Stimulated activated naive B cell treated with anti-CD40 and anti-IgM and Interleukin-4, amounts not matched to agents 10 μg/mL and 1 μg/mL and 100 μg/mL, for 72 hours (primary cell): Measurements from ENCODE around the gene ATXN7L3B.
"Not testable (repeated sequence)": the region's sequence is repeated elsewhere in the genome, so short reads cannot be mapped to it uniquely, and the experiment has no call there.

Experiments used
- ATAC-seq, 2 donors: fragments of 150-1000 bp; cut with Tn5 transposase; replicated peaks; 2 replicates each; pipeline ENCODE4 v1.10.0; 2021; ENCODE audit warnings: moderate library complexity in 1 of 2
- DNase-seq: peaks from one replicate; pipeline ENCODE4 v3.0.0; 2021
- H3K27ac Mint-ChIP-seq: one replicate; pipeline ENCODE4 v1.8.0; 2022; ENCODE audit warnings: mild to moderate bottlenecking, mixed read lengths
- H3K27me3 Mint-ChIP-seq, 2 donors: one replicate each; pipeline ENCODE4 v1.8.0; 2022; ENCODE audit warnings: mixed read lengths in 2 of 2
- H3K36me3 Mint-ChIP-seq, 2 donors: one replicate each; pipeline ENCODE4 v1.8.0; 2022; ENCODE audit warnings: mixed read lengths in 2 of 2, mild to moderate bottlenecking in 1 of 2
- H3K4me1 Mint-ChIP-seq, 2 donors: one replicate each; pipeline ENCODE4 v1.8.0; 2022; ENCODE audit warnings: mixed read lengths in 2 of 2, mild to moderate bottlenecking in 1 of 2
- H3K4me3 Mint-ChIP-seq, 2 donors: one replicate each; pipeline ENCODE4 v1.8.0; 2022; ENCODE audit warnings: mild to moderate bottlenecking in 2 of 2, mixed read lengths in 2 of 2, moderate library complexity in 1 of 2
- H3K9me3 Mint-ChIP-seq, 2 donors: one replicate each; pipeline ENCODE4 v1.8.0; 2022; ENCODE audit warnings: mixed read lengths in 2 of 2, mild to moderate bottlenecking in 1 of 2

ATXN7L3B gene

GRCh38 chr12:74537707-74538385 lies at the start of gene ATXN7L3B:
Gene ATXN7L3B (plus strand): TSS chr12:74537835. CDS start chr12:74538113, 278 bp downstream.
- DNase-seq (peak; percentile 95), ATAC-seq (peak; percentile 98 to 99)
- Mint-ChIP-seq H3K27ac (peak within 1 kb of the TSS; percentile 98), H3K4me1 (peaks cover 31 to 50% of the 10 kb centered on the region in 2 donors), H3K4me3 (peak within 1 kb of the TSS; percentile 92), H3K27me3 (no peaks in the 10 kb centered on the region), H3K36me3 (peaks cover 29 to 49% of the 10 kb centered on the region in 2 donors), H3K9me3 (peaks cover 0 to 1% of the 10 kb centered on the region in 2 donors)

- Mint-ChIP-seq H3K27me3 (no peaks in the 10 kb centered on the region), H3K4me3 (no peak overlapping the region), H3K9me3 (no peaks in the 10 kb centered on the region), H3K27ac (no peak overlapping the region), H3K36me3 (no peaks in the 10 kb centered on the region), H3K4me1 (peaks cover 20 to 40% of the 10 kb centered on the region in 2 donors)
- no peak for DNase-seq
- ATAC-seq = peak; percentile 56 to 81
These were observed 49.5 kb upstream of the ATXN7L3B start for GRCh38 chr12:74488134-74488533.

- H3K4me1 Mint-ChIP-seq = peaks cover 19 to 37% of the 10 kb centered on the region in 2 donors
- ATAC-seq = no peak
- H3K4me3 Mint-ChIP-seq = no peak overlapping the region
- H3K27ac Mint-ChIP-seq = no peak overlapping the region
- no peaks in the 10 kb centered on the region for H3K27me3 Mint-ChIP-seq
- H3K36me3 Mint-ChIP-seq = no peaks in the 10 kb centered on the region
- H3K9me3 Mint-ChIP-seq = no peaks in the 10 kb centered on the region
- no peak for DNase-seq
These were observed 48.1 kb upstream of the ATXN7L3B start for GRCh38 chr12:74489543-74489942.

GRCh38 chr12:74490390-74491064 lies 47.1 kb upstream of the ATXN7L3B start:
- peak overlapping the region; percentile 33 to 61 for H3K4me3 Mint-ChIP-seq
- peaks cover 0 to 3% of the 10 kb centered on the region in 2 donors for H3K9me3 Mint-ChIP-seq
- H3K27me3 Mint-ChIP-seq = no peaks in the 10 kb centered on the region
- no peaks in the 10 kb centered on the region for H3K36me3 Mint-ChIP-seq
- no peak overlapping the region for H3K27ac Mint-ChIP-seq
- DNase-seq (no peak), ATAC-seq (peak; percentile 56 to 77)
- H3K4me1 Mint-ChIP-seq = peaks cover 19 to 30% of the 10 kb centered on the region in 2 donors

- DNase-seq (no peak), ATAC-seq (no peak)
- H3K9me3 Mint-ChIP-seq = peaks cover 0 to 3% of the 10 kb centered on the region in 2 donors
- H3K36me3 Mint-ChIP-seq = no peaks in the 10 kb centered on the region
- peaks cover 19 to 30% of the 10 kb centered on the region in 2 donors for H3K4me1 Mint-ChIP-seq
- H3K4me3 Mint-ChIP-seq = peak overlapping the region in 1 of 2 donors; percentile 14
- no peak overlapping the region for H3K27ac Mint-ChIP-seq
- H3K27me3 Mint-ChIP-seq = no peaks in the 10 kb centered on the region
These were observed 46.3 kb upstream of the ATXN7L3B start for GRCh38 chr12:74491374-74491773.

- no peaks in the 10 kb centered on the region for H3K27me3 Mint-ChIP-seq
- no peak for DNase-seq
- H3K4me3 Mint-ChIP-seq = no peak overlapping the region
- H3K9me3 Mint-ChIP-seq = peaks cover 0 to 5% of the 10 kb centered on the region in 2 donors
- H3K27ac Mint-ChIP-seq = no peak overlapping the region
- no peak for ATAC-seq
- H3K36me3 Mint-ChIP-seq = no peaks in the 10 kb centered on the region
- H3K4me1 Mint-ChIP-seq = no peaks in the 10 kb centered on the region
These were observed 38.4 kb upstream of the ATXN7L3B start for GRCh38 chr12:74499192-74499591.

- H3K27ac Mint-ChIP-seq, ATAC-seq, H3K4me3 Mint-ChIP-seq, H3K36me3 Mint-ChIP-seq, H3K9me3 Mint-ChIP-seq, DNase-seq, H3K4me1 Mint-ChIP-seq: not testable (repeated sequence)
- H3K27me3 Mint-ChIP-seq = peaks cover 8 to 14% of the 10 kb centered on the region in 2 donors
These were observed 28.6 kb upstream of the ATXN7L3B start for GRCh38 chr12:74508873-74509657.

- Mint-ChIP-seq H3K36me3 (no peaks in the 10 kb centered on the region), H3K27ac (no peak overlapping the region), H3K9me3 (peaks cover 3% of the 10 kb centered on the region in 2 donors), H3K4me3 (no peak overlapping the region), H3K27me3 (peaks cover 8 to 14% of the 10 kb centered on the region in 2 donors), H3K4me1 (no peaks in the 10 kb centered on the region)
- no peak for DNase-seq
- peak in 1 of 2 donors; percentile 23 for ATAC-seq
These were observed 27.7 kb upstream of the ATXN7L3B start for GRCh38 chr12:74509886-74510285.

GRCh38 chr12:74514098-74514872 lies 23.4 kb upstream of the ATXN7L3B start:
- Mint-ChIP-seq H3K9me3 (no peaks in the 10 kb centered on the region), H3K27me3 (peaks cover 8 to 18% of the 10 kb centered on the region in 2 donors), H3K36me3 (no peaks in the 10 kb centered on the region), H3K4me1 (no peaks in the 10 kb centered on the region), H3K27ac (no peak overlapping the region), H3K4me3 (no peak overlapping the region)
- ATAC-seq (no peak), DNase-seq (no peak)

GRCh38 chr12:74515849-74516248 lies 21.8 kb upstream of the ATXN7L3B start:
- H3K27ac Mint-ChIP-seq = no peak overlapping the region
- H3K9me3 Mint-ChIP-seq = no peaks in the 10 kb centered on the region
- ATAC-seq (no peak), DNase-seq (no peak)
- peaks cover 6 to 14% of the 10 kb centered on the region in 2 donors for H3K27me3 Mint-ChIP-seq
- H3K4me3 Mint-ChIP-seq = no peak overlapping the region
- H3K4me1 Mint-ChIP-seq = no peaks in the 10 kb centered on the region
- no peaks in the 10 kb centered on the region for H3K36me3 Mint-ChIP-seq

- no peak overlapping the region for H3K4me3 Mint-ChIP-seq
- no peak overlapping the region for H3K27ac Mint-ChIP-seq
- no peaks in the 10 kb centered on the region for H3K9me3 Mint-ChIP-seq
- H3K36me3 Mint-ChIP-seq = no peaks in the 10 kb centered on the region
- no peaks in the 10 kb centered on the region for H3K4me1 Mint-ChIP-seq
- peaks cover 11 to 29% of the 10 kb centered on the region in 2 donors for H3K27me3 Mint-ChIP-seq
- no peak for DNase-seq
- ATAC-seq = no peak
These were observed 11.1 kb upstream of the ATXN7L3B start for GRCh38 chr12:74526535-74526934.

- Mint-ChIP-seq H3K36me3 (no peaks in the 10 kb centered on the region), H3K4me1 (no peaks in the 10 kb centered on the region), H3K27me3 (peaks cover 4 to 21% of the 10 kb centered on the region in 2 donors), H3K27ac (no peak overlapping the region), H3K4me3 (no peak overlapping the region), H3K9me3 (no peaks in the 10 kb centered on the region)
- DNase-seq (no peak), ATAC-seq (no peak)
These were observed 10.1 kb upstream of the ATXN7L3B start for GRCh38 chr12:74527491-74527890.

- no peak overlapping the region for H3K4me3 Mint-ChIP-seq
- peaks cover 2 to 5% of the 10 kb centered on the region in 2 donors for H3K4me1 Mint-ChIP-seq
- DNase-seq (no peak), ATAC-seq (no peak)
- peaks cover 0 to 1% of the 10 kb centered on the region in 2 donors for H3K9me3 Mint-ChIP-seq
- H3K36me3 Mint-ChIP-seq = peaks cover 0 to 5% of the 10 kb centered on the region in 2 donors
- H3K27me3 Mint-ChIP-seq = peaks cover 4 to 6% of the 10 kb centered on the region in 2 donors
- no peak overlapping the region for H3K27ac Mint-ChIP-seq
These were observed 7.0 kb upstream of the ATXN7L3B start for GRCh38 chr12:74530676-74531075.

- Mint-ChIP-seq H3K27me3 (peaks cover 0 to 6% of the 10 kb centered on the region in 2 donors), H3K27ac (peak overlapping the region; percentile 31), H3K4me1 (peaks cover 24 to 31% of the 10 kb centered on the region in 2 donors), H3K4me3 (no peak overlapping the region), H3K9me3 (peaks cover 0 to 1% of the 10 kb centered on the region in 2 donors), H3K36me3 (peaks cover 20 to 36% of the 10 kb centered on the region in 2 donors)
- peak; percentile 13 for DNase-seq
- no peak for ATAC-seq
These were observed 2.1 kb upstream of the ATXN7L3B start for GRCh38 chr12:74535536-74535935.
